ENCODE data around the gene SAMM50.

Gene SAMM50

DNA sequence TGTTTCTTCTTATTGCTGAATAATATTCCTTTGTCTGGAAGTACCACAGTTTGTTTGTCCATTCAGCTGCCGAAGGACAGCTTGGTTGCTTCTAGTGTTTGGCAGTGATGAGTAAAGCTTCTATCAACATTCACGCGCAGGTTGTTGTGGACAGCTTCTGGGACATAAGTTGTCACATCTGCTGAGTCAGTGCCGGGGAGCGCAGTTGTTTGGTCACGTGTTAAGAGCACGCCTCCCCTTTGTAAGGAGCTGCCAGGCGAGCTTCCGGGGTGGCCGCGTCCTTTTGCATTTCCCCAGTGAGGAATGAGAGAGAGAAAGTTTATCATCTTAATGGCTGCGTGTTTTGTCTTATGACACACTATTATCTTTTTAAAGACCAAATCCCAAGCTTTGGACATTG, 30.3 kb downstream of the SAMM50 start:
- no peak overlapping the region for H3K9ac ChIP-seq (ENCODE audit: low read depth, low read length)
- H3K36me3 ChIP-seq (ENCODE audit: insufficient read depth, low read depth, low read length) = peaks cover 78% of the 10 kb centered on the region

DNA sequence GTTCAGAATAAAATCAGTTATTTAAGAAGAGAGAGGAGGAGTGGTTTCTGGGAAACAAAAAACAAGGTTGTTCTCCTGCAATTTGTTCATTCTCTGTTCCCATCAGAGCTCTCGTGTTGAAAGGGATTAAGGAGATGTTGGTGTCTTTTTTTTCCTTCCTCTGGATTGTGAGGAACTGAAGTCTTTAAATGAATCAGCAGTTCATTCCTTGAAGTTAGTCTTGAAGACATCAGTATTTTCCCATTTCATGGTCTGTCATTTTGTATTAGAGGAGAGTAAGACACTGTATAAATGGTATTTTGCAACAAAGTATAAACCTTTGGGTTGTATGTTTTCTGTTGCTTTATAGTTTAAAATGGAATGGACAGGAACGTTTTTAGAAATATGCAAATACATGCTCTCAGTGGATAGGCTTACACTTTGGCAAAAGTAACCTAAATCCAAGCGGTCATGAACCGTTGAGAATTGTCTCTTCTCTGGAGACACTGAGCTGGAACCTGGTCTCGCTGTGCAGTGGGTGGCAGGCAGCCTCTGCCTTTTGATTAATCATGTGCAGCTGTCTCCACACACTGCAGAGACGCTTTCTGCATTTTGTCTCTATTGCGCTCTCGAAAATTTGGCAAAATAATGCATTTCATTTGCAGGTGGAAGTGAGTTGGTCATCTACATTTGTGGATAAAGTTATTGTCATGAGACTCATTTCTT, 33.0 kb downstream of the SAMM50 start:
- Histone ChIP-seq H3K27ac (ENCODE audit: low read length) (no peak overlapping the region), H3K27me3 (ENCODE audit: insufficient read depth, low read length) (no peaks in the 10 kb centered on the region), H3K9me3 (ENCODE audit: insufficient read depth, low read depth, low read length) (no peaks in the 10 kb centered on the region), H3K4me1 (ENCODE audit: insufficient read depth, low read length) (no peaks in the 10 kb centered on the region), H3K4me3 (ENCODE audit: low read length) (no peak overlapping the region), H3K9ac (ENCODE audit: low read depth, low read length) (no peak overlapping the region), H3K36me3 (ENCODE audit: insufficient read depth, low read depth, low read length) (peaks cover 79% of the 10 kb centered on the region)

More for the DNA sequence above, 30.3 kb downstream of the SAMM50 start:
- H3K27me3 ChIP-seq (ENCODE audit: insufficient read depth, low read length) = no peaks in the 10 kb centered on the region
- H3K9me3 ChIP-seq (ENCODE audit: insufficient read depth, low read depth, low read length) = no peaks in the 10 kb centered on the region
- no peak overlapping the region for H3K4me3 ChIP-seq (ENCODE audit: low read length)
- no peaks in the 10 kb centered on the region for H3K4me1 ChIP-seq (ENCODE audit: insufficient read depth, low read length)
- H3K27ac ChIP-seq (ENCODE audit: low read length) = no peak overlapping the region

DNA sequence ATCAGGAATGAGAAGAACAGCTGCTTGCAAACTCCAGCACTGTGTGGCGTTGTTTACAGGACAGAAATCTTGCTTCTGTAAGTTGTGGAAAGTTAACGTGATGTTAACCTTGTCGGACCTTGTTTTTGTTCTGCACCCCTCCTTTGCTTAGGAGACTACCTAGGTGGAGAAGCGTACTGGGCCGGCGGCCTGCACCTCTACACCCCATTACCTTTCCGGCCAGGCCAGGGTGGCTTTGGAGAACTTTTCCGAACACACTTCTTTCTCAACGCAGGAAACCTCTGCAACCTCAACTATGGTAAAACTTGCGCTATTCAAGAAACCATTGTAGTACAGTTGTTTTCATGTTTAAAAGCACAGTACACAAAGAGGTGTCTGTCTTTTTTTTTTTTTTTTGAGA, 33.7 kb downstream of the SAMM50 start:
- Histone ChIP-seq H3K27ac (ENCODE audit: low read length) (no peak overlapping the region), H3K27me3 (ENCODE audit: insufficient read depth, low read length) (no peaks in the 10 kb centered on the region), H3K9me3 (ENCODE audit: insufficient read depth, low read depth, low read length) (no peaks in the 10 kb centered on the region), H3K9ac (ENCODE audit: low read depth, low read length) (no peak overlapping the region), H3K4me1 (ENCODE audit: insufficient read depth, low read length) (no peaks in the 10 kb centered on the region), H3K4me3 (ENCODE audit: low read length) (no peak overlapping the region), H3K36me3 (ENCODE audit: insufficient read depth, low read depth, low read length) (peaks cover 81% of the 10 kb centered on the region)

DNA sequence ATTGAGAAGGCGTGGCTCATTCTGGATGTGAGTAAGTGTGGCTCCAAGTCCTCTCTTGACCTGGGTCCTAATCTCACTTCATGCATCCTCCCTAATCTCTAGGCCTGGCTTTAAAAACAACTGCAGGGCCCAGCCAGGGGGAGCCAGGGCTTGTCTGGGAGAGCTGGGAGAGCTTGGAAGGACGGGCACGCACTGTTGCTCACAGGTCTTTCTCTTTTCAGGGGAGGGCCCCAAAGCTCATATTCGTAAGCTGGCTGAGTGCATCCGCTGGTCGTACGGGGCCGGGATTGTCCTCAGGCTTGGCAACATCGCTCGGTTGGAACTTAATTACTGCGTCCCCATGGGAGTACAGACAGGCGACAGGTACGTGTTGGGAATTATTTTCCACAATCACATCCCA, 34.8 kb downstream of the SAMM50 start:
- Histone ChIP-seq H3K4me3 (ENCODE audit: low read length) (no peak overlapping the region), H3K9ac (ENCODE audit: low read depth, low read length) (no peak overlapping the region), H3K9me3 (ENCODE audit: insufficient read depth, low read depth, low read length) (no peaks in the 10 kb centered on the region), H3K4me1 (ENCODE audit: insufficient read depth, low read length) (no peaks in the 10 kb centered on the region), H3K27me3 (ENCODE audit: insufficient read depth, low read length) (no peaks in the 10 kb centered on the region), H3K27ac (ENCODE audit: low read length) (no peak overlapping the region), H3K36me3 (ENCODE audit: insufficient read depth, low read depth, low read length) (peaks cover 85% of the 10 kb centered on the region)

DNA sequence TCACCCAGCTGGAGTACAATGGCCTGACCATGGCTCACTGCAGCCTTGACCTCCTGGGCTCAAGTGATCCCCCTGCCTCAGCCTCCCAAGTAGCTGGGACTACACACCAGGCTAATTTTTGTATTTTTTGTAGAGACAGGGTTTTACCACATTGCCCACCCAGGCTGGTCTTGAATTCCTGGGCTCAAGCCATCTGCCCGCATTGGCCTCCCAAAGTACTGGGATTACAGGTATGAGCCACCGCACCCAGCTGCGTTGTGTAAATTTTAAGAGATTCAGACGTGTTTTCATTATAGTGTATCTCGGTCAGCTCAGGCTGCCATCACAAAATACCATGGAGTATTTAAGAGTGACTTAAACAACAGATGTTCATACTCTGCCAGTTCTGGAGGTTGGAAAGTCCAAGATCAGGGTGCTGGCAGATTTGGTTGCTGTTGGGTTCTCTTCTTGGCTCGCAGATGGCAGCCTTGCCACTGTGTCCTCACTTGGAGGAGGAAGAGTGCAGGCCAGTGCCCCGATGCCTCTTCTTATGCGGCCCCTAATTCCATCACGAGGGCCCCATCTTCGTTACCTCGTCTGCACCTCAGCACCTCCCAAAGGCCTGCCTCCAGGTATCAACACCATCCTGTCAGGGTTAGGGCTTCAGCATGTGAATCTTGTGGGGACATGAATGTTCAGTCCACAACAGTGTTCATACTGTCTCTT, 36.2 kb downstream of the SAMM50 start:
- no peak overlapping the region for H3K9ac ChIP-seq (ENCODE audit: low read depth, low read length)
- H3K36me3 ChIP-seq (ENCODE audit: insufficient read depth, low read depth, low read length) = peaks cover 83% of the 10 kb centered on the region
- peaks cover 1% of the 10 kb centered on the region; the same call in 1 of the 2 replicates for H3K4me1 ChIP-seq (ENCODE audit: insufficient read depth, low read length)
- no peaks in the 10 kb centered on the region for H3K27me3 ChIP-seq (ENCODE audit: insufficient read depth, low read length)
- H3K4me3 ChIP-seq (ENCODE audit: low read length) = no peak overlapping the region
- no peaks in the 10 kb centered on the region for H3K9me3 ChIP-seq (ENCODE audit: insufficient read depth, low read depth, low read length)
- no peak overlapping the region for H3K27ac ChIP-seq (ENCODE audit: low read length)

DNA sequence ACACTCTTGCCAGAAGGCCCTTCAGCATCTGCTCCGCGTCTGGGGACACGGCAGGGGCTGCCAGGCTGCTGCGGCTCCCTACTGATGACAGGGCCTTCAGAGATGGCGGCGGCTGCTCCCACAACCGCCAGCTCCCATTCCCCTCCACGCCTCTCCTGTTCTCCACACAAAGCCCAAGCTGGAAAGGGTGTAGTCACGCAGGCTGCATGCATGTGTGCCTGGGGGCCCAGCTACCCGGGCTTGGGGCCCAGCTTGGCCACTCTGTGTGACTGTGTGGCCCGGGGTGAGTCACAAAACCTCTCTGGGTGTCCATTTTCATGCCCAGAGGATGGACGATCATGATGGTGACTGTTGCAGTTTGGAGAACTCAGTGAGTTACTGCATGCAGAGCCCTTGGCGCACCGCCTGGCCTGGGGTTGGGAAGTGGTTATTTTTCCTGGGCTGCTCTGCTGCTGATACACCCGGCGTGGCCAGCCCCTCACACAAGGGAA, 37.1 kb downstream of the SAMM50 start:
- Histone ChIP-seq H3K27me3 (ENCODE audit: insufficient read depth, low read length) (no peaks in the 10 kb centered on the region), H3K27ac (ENCODE audit: low read length) (no peak overlapping the region), H3K9ac (ENCODE audit: low read depth, low read length) (no peak overlapping the region), H3K36me3 (ENCODE audit: insufficient read depth, low read depth, low read length) (peaks cover 85% of the 10 kb centered on the region), H3K9me3 (ENCODE audit: insufficient read depth, low read depth, low read length) (no peaks in the 10 kb centered on the region), H3K4me3 (ENCODE audit: low read length) (no peak overlapping the region), H3K4me1 (ENCODE audit: insufficient read depth, low read length) (peaks cover 4% of the 10 kb centered on the region; the same call in 1 of the 2 replicates)

DNA sequence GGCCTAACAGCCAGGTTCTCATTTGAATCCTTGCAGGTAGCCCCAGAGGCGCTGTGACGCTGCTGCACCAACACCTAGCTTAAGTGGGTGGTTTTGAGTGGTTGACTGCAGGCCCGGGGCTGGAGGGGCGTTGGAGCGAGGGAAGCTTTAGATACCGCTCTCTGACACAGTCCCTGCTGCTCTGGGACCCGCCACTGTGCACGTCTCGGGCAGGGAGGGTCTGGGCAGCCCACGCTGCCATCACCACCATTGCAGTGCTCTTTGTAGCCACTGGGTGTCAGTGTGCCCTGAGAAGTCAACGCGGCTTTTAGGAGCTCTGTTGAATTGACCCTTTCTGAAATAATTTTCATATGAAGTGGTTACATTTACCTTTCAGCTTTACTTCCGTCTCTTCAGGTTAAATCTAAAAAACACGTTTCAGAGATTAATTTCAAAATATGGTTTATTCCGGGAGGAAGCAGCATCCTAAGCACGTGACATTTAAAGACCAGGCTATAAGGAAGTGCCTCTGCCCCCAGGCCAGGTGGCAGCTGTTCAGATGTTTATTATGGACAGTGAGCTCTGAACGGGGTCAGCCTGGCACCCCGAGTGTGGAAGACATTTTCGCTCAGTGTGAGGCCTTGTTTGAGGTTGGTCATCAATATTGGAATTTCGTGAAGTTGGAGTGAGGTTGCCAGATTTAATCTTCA, 38.0 kb downstream of the SAMM50 start:
- no peak overlapping the region for H3K27ac ChIP-seq (ENCODE audit: low read length)
- H3K4me1 ChIP-seq (ENCODE audit: insufficient read depth, low read length) = peaks cover 4% of the 10 kb centered on the region; the same call in 1 of the 2 replicates
- peaks cover 85% of the 10 kb centered on the region for H3K36me3 ChIP-seq (ENCODE audit: insufficient read depth, low read depth, low read length)

GRCh38 chr22:43994006-43994405, 38.8 kb downstream of the SAMM50 start:
- Histone ChIP-seq H3K27ac (ENCODE audit: low read length) (no peak overlapping the region), H3K27me3 (ENCODE audit: insufficient read depth, low read length) (no peaks in the 10 kb centered on the region), H3K9me3 (ENCODE audit: insufficient read depth, low read depth, low read length) (no peaks in the 10 kb centered on the region), H3K9ac (ENCODE audit: low read depth, low read length) (no peak overlapping the region), H3K4me1 (ENCODE audit: insufficient read depth, low read length) (peaks cover 4% of the 10 kb centered on the region; the same call in 1 of the 2 replicates), H3K4me3 (ENCODE audit: low read length) (no peak overlapping the region), H3K36me3 (ENCODE audit: insufficient read depth, low read depth, low read length) (peaks cover 85% of the 10 kb centered on the region)

More for the DNA sequence above, 38.0 kb downstream of the SAMM50 start:
- no peaks in the 10 kb centered on the region for H3K27me3 ChIP-seq (ENCODE audit: insufficient read depth, low read length)
- H3K4me3 ChIP-seq (ENCODE audit: low read length) = no peak overlapping the region
- H3K9ac ChIP-seq (ENCODE audit: low read depth, low read length) = no peak overlapping the region
- H3K9me3 ChIP-seq (ENCODE audit: insufficient read depth, low read depth, low read length) = no peaks in the 10 kb centered on the region

DNA sequence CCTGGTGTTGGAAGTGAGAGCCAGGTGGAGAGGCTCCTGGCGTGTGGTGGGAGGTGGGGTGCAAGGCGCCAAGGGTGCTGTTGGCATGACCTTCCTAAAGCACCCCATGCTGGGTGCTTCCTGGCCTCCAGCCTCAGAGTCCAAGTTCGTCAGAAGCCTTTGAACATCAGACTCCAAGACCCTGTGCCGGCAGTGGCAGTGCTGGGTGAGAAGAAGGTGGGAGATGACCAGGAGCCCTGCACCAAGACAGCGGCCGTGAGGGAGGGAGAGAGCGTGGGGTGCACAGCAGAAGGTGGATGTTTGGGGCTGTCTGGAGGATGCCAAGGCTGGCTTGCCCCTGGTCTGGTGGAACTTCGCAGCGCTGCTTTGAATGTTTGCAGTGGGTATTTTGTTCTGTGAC, 39.2 kb downstream of the SAMM50 start:
- Histone ChIP-seq H3K27me3 (ENCODE audit: insufficient read depth, low read length) (no peaks in the 10 kb centered on the region), H3K27ac (ENCODE audit: low read length) (no peak overlapping the region), H3K9ac (ENCODE audit: low read depth, low read length) (no peak overlapping the region), H3K4me3 (ENCODE audit: low read length) (no peak overlapping the region), H3K9me3 (ENCODE audit: insufficient read depth, low read depth, low read length) (no peaks in the 10 kb centered on the region), H3K4me1 (ENCODE audit: insufficient read depth, low read length) (peaks cover 4% of the 10 kb centered on the region; the same call in 1 of the 2 replicates), H3K36me3 (ENCODE audit: insufficient read depth, low read depth, low read length) (peaks cover 86% of the 10 kb centered on the region)

DNA sequence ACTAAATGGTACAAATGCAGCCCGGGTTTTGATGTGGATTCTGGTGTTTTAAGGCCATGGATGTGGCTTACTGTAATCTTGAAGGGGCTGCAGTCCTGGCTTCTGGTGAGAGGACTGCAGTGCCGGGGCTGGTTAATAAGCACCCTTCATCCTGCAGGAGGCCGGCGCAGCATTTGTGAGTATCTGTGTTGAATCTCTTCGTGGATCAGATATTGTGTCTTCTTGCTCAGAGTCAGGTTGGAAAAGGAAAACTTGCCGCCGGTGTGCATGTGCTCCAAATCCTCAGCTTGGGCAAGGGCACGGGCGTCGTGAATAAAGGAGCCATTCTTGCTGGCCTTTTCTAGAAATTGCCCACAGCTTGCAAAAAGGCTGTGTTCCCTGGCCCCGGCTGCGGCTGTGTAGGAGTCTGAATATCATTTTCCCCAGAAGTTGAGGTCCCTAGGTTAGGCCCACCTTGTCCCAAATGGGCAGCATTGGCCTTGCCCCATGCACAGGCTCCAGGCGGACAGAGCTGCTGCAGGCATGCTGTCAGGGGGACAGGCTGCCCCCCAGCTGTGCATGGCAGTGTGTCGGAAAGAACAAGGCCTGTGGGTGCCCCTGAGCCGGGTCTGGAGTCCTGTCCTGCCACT, 39.9 kb downstream of the SAMM50 start:
- peaks cover 4% of the 10 kb centered on the region; the same call in 1 of the 2 replicates for H3K4me1 ChIP-seq (ENCODE audit: insufficient read depth, low read length)
- no peak overlapping the region for H3K9ac ChIP-seq (ENCODE audit: low read depth, low read length)
- peaks cover 84% of the 10 kb centered on the region for H3K36me3 ChIP-seq (ENCODE audit: insufficient read depth, low read depth, low read length)

GRCh38 chr22:43995798-43996169, 40.5 kb downstream of the SAMM50 start:
- no peak overlapping the region for H3K9ac ChIP-seq (ENCODE audit: low read depth, low read length)
- no peak overlapping the region for H3K27ac ChIP-seq (ENCODE audit: low read length)
- H3K27me3 ChIP-seq (ENCODE audit: insufficient read depth, low read length) = no peaks in the 10 kb centered on the region
- H3K4me3 ChIP-seq (ENCODE audit: low read length) = no peak overlapping the region
- no peaks in the 10 kb centered on the region for H3K9me3 ChIP-seq (ENCODE audit: insufficient read depth, low read depth, low read length)
- peaks cover 4% of the 10 kb centered on the region; the same call in 1 of the 2 replicates for H3K4me1 ChIP-seq (ENCODE audit: insufficient read depth, low read length)
- H3K36me3 ChIP-seq (ENCODE audit: insufficient read depth, low read depth, low read length) = peaks cover 79% of the 10 kb centered on the region

More for the DNA sequence above, 39.9 kb downstream of the SAMM50 start:
- H3K27ac ChIP-seq (ENCODE audit: low read length) = no peak overlapping the region
- no peaks in the 10 kb centered on the region for H3K27me3 ChIP-seq (ENCODE audit: insufficient read depth, low read length)
- no peak overlapping the region for H3K4me3 ChIP-seq (ENCODE audit: low read length)
- H3K9me3 ChIP-seq (ENCODE audit: insufficient read depth, low read depth, low read length) = no peaks in the 10 kb centered on the region

All from iPS-20b (cell line).